SU-DHL-6 (cell line): Measurements from ENCODE around the gene STARD5.

Experiments used
- H2AFZ ChIP-seq: fragments of 200-600 bp; sonication (generic); 2 replicates; pipeline ENCODE4 v1.6.1; 2014; ENCODE audit warnings: low read depth, mild to moderate bottlenecking, moderate library complexity, mixed read lengths, antibody characterized with exemption, low read length; ENCODE audit not compliant: severe bottlenecking
- H3F3A ChIP-seq: fragments of 200-600 bp; shearing (Covaris generic); 2 replicates; pipeline ENCODE4 v1.6.0; 2016; ENCODE audit warnings: antibody characterized with exemption, mild to moderate bottlenecking; ENCODE audit not compliant: insufficient read depth
- H3K27ac ChIP-seq: fragments of 200-600 bp; sonication (generic); 2 replicates; pipeline ENCODE4 v1.5.1; 2016; ENCODE audit warnings: low read depth, mild to moderate bottlenecking, low read length, moderate library complexity, mixed read lengths
- H3K27me3 ChIP-seq: fragments of 200-600 bp; sonication (generic), shearing (Covaris generic); 2 replicates; pipeline ENCODE4 v1.6.0; 2014; ENCODE audit warnings: mild to moderate bottlenecking, low read length
- H3K36me3 ChIP-seq: fragments of 200-600 bp; sonication (generic); 2 replicates; pipeline ENCODE4 v1.6.1; 2014; ENCODE audit warnings: mild to moderate bottlenecking, low read length, mixed read lengths
- H3K4me2 ChIP-seq: fragments of 300-600, 200-600 bp; shearing (Covaris generic), sonication (generic); 2 replicates; pipeline ENCODE4 v1.6.0; 2014; ENCODE audit warnings: low read length, low read depth, mild to moderate bottlenecking; ENCODE audit not compliant: poor library complexity, severe bottlenecking
- H3K4me3 ChIP-seq: fragments of 200-600 bp; sonication (generic); 2 replicates; pipeline ENCODE4 v1.5.1; 2014; ENCODE audit warnings: antibody characterized with exemption, low read length, mild to moderate bottlenecking, mixed read lengths; ENCODE audit not compliant: insufficient read depth, poor library complexity, severe bottlenecking
- H3K79me2 ChIP-seq: fragments of 200-600 bp; sonication (generic); 2 replicates; pipeline ENCODE4 v1.6.1; 2014; ENCODE audit warnings: mild to moderate bottlenecking, low read length, moderate library complexity; ENCODE audit not compliant: insufficient read depth
- H3K9ac ChIP-seq: fragments of 200-600 bp; sonication (generic); 2 replicates; pipeline ENCODE4 v1.7.0; 2014; ENCODE audit warnings: mild to moderate bottlenecking, low read length
- H3K9me2 ChIP-seq: fragments of 200-600 bp; sonication (generic); replicated peaks from 2 replicates; pipeline ENCODE4 v1.6.1; 2014; ENCODE audit warnings: low read length; ENCODE audit not compliant: insufficient read depth
- H3K9me3 ChIP-seq: fragments of 200-600 bp; sonication (generic); 2 replicates; pipeline ENCODE4 v1.6.1; 2014; ENCODE audit warnings: low read length, mixed read lengths; ENCODE audit not compliant: insufficient read depth
- H4K20me1 ChIP-seq: fragments of 200-600 bp; sonication (generic); 2 replicates; pipeline ENCODE4 v1.6.1; 2014; ENCODE audit warnings: low read depth, mild to moderate bottlenecking, antibody characterized with exemption, low read length, moderate library complexity, mixed read lengths
- EZH2phosphoT487 ChIP-seq: fragments of 200-600 bp; sonication (generic), shearing (Covaris generic); conservative IDR thresholded peaks from 2 replicates; pipeline ENCODE4 v1.6.1; 2018; ENCODE audit warnings: mild to moderate bottlenecking, antibody characterized with exemption, low read length, moderate library complexity, mixed read lengths
- TF ChIP-seq, protein P1 (sequence below): fragments of 200-600 bp; sonication (generic); IDR thresholded peaks from one replicate; pipeline ENCODE4 v1.5.1; 2017; ENCODE audit warnings: antibody characterized with exemption, mild to moderate bottlenecking, low read length, moderate library complexity; ENCODE audit not compliant: insufficient read depth, poor library complexity, severe bottlenecking

The STARD5 gene

DNA sequence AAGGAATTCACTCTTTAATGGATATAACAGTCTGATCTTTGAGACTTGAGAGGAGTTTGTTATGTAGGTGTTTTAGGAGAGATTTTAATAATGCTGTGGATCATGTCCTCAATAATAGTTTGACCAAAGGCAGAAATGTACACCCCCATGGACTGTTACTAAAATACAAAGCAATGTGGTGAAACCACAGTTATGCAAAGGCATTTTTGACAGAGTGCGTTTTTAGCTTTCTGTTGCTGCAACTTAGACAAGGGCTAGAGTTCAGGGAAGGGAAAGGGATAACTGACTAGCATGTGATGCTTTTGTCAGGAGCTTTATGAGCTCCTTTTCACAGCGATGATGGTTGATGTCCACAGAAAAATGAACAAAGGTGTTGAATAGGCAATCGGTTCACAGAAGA, 3.6 kb upstream of the STARD5 start:
- no peaks in the 10 kb centered on the region for H3K9me2 ChIP-seq
- no peak overlapping the region for H3K27ac ChIP-seq
- no peaks in the 10 kb centered on the region for H3K9me3 ChIP-seq
- H3K36me3 ChIP-seq, result no peaks in the 10 kb centered on the region
- H3K9ac ChIP-seq, result no peak overlapping the region
- H2AFZ ChIP-seq, result no peak overlapping the region
- no peak overlapping the region for H3K4me2 ChIP-seq
- no peak overlapping the region for H3K4me3 ChIP-seq
- H3F3A ChIP-seq, result no peaks in the 10 kb centered on the region
- no peaks in the 10 kb centered on the region for H4K20me1 ChIP-seq
- H3K79me2 ChIP-seq, result no peaks in the 10 kb centered on the region
- H3K27me3 ChIP-seq, result no peaks in the 10 kb centered on the region
- TF ChIP-seq EZH2phosphoT487, result no peak
- TF ChIP-seq, protein P1, sequence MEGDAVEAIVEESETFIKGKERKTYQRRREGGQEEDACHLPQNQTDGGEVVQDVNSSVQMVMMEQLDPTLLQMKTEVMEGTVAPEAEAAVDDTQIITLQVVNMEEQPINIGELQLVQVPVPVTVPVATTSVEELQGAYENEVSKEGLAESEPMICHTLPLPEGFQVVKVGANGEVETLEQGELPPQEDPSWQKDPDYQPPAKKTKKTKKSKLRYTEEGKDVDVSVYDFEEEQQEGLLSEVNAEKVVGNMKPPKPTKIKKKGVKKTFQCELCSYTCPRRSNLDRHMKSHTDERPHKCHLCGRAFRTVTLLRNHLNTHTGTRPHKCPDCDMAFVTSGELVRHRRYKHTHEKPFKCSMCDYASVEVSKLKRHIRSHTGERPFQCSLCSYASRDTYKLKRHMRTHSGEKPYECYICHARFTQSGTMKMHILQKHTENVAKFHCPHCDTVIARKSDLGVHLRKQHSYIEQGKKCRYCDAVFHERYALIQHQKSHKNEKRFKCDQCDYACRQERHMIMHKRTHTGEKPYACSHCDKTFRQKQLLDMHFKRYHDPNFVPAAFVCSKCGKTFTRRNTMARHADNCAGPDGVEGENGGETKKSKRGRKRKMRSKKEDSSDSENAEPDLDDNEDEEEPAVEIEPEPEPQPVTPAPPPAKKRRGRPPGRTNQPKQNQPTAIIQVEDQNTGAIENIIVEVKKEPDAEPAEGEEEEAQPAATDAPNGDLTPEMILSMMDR, result no peak

DNA sequence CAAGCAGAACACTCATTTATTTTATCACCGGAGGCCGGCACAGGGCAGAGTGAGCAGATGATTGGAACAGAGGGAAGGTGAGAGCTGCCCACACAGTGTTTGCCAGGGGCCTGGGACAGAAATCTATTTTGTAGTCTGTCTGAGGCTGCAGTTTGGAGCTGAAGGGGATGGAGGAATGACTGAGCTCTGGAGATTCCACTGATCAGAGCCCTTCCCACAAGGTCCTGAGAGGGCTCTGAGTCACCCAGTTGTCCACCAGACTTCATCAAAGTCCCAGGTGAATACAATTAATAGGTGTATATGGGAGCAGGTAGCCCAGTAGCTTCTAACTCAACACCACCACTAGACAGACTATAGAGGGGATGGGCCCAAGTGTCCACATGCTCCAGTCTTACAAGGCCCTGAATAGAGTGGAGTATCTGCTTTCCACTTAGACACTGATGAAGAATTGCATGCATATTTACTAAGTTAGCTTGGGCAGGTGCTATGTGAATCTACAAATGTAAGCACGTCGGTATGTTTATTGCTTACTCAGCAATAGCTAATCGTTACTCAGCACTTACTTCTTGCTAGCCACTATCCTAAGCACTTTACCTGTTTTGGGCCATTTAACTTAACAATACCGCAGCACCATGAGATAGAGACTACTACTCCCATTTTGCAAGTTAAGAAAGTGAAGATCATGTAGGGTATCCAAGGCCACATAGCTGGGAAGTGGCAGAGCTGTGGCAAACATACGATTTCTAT, 2.7 kb upstream of the STARD5 start:
- no peaks in the 10 kb centered on the region for H3K27me3 ChIP-seq
- no peaks in the 10 kb centered on the region for H3K9me2 ChIP-seq
- H3K4me3 ChIP-seq, result no peak overlapping the region
- no peaks in the 10 kb centered on the region for H3K79me2 ChIP-seq
- H3K9me3 ChIP-seq, result no peaks in the 10 kb centered on the region
- no peaks in the 10 kb centered on the region for H3F3A ChIP-seq
- H3K9ac ChIP-seq, result no peak overlapping the region
- H4K20me1 ChIP-seq, result no peaks in the 10 kb centered on the region
- no peak overlapping the region for H3K27ac ChIP-seq
- H3K36me3 ChIP-seq, result no peaks in the 10 kb centered on the region
- no peak overlapping the region for H2AFZ ChIP-seq
- no peak overlapping the region for H3K4me2 ChIP-seq
- TF ChIP-seq, protein P1, result no peak
- TF ChIP-seq EZH2phosphoT487, result no peak

DNA sequence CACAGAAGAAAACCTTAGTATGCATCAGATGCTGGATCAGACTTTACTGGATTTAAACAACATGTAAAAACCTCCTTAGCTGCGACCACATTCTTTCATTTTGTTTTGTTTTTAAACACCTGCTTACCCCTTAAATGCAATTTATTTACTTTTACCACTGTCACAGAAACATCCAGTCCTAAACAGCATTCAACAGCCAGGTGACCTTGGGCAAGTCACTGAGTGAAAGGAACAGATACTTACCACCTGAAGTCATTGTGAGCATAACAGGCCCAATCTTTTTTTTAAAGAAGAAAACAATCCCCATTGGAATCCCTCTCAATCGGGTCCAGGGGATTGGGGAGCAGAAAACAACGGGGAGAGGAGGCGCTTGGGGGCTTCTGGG, 390 bp downstream of the STARD5 start:
- H3F3A ChIP-seq, result no peaks in the 10 kb centered on the region
- peak overlapping the region; percentile 78 for H3K4me3 ChIP-seq
- H3K27ac ChIP-seq, result no peak overlapping the region
- H3K27me3 ChIP-seq, result no peaks in the 10 kb centered on the region
- H3K9ac ChIP-seq, result peak overlapping the region; percentile 67
- H3K36me3 ChIP-seq, result no peaks in the 10 kb centered on the region
- no peaks in the 10 kb centered on the region for H3K79me2 ChIP-seq
- peak overlapping the region; percentile 88 for H3K4me2 ChIP-seq
- peak overlapping the region; percentile 97 for H2AFZ ChIP-seq
- no peaks in the 10 kb centered on the region for H3K9me2 ChIP-seq
- H4K20me1 ChIP-seq, result no peaks in the 10 kb centered on the region
- no peaks in the 10 kb centered on the region for H3K9me3 ChIP-seq
- no peak for TF ChIP-seq EZH2phosphoT487
- TF ChIP-seq, protein P1, result no peak
